Measurements from ENCODE around the gene SCGB3A1. TPM values are rescaled to one million over a fixed set of nuclear protein-coding genes. Genes with fewer than 3 reads are reported as not detected.

The SCGB3A1 gene
- total RNA-seq, 1 donor from 2014 or later, result 86.9 TPM

DNA sequence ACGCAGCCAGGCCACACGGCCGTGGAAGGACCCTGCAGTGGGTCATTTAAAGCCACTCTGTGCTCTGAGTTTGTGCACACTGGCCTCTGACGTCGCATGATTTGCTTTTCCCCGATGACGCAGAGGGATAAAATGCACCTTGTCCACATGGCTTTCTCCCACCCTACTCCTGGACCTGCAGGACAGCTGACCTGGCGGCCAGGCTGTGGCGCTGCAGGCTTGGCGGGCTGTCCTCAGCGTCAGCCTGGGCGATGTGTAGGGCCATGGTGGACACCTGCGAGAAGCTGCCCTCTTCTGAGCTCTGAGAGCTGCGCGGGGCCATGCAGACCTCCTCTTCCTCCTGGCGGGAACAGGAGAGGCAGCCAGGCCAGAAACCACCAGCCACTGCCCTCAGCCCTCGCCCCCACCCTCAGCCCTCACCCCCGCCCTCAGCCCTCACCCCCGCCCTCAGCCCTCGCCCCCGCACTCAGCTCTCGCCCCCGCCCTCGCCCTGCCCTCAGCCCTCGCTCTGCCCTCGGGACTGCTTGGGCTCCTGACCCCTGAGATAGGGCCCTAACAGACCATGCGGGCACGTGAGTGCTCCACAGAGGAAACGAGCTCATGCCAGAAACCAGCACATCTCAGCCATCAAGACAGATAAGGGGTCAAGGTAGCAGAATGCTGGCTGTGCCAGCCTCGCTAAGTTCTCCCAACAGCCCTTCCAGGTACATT is 20.0 kb upstream of the SCGB3A1 start:
- intact Hi-C loops (cut with DNase I), result no loop called here
- no peak for ATAC-seq

DNA sequence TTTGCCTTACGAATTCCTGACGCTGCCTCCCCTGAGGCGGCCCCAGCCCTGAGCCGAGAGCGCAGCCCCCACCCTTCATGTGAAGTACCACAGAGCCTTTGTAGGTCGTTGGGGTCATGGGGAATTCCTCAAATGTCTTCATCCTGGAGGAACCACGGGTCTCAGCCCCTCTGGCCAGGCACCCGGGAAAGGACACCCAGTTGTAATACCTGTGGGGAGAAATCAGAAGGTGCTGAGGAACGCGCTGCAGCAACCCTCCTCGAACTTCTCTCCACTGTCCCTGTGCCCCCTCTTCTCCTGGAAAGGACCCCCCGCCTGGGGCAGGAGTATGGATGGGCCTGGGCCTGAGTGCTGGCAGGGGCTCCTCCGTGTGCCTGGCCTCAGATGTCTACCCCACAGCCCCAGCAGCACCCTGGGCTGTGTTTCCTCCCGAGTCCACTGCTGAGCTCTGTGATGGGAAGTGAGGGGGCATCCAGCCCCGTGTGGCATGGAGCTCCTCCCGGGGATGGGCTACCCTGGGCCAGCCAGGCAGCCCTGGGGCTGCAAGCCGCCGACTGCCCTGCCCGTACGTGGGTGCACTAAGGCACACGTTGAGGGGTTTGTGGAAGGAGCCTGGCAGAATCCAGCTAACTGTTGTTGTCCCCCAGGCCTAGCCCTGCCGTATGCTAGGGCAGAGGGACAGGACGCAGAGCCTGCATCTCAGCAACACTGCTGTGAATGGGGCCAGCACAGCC is 18.7 kb upstream of the SCGB3A1 start:
- no peak overlapping the region for H3K27ac ChIP-seq
- no peaks in the 10 kb centered on the region for H3K9me3 ChIP-seq
- DNase-seq (no peak), ATAC-seq (no peak)
- intact Hi-C loops (cut with DNase I), result no loop called here
- H3K27me3 ChIP-seq, result no peaks in the 10 kb centered on the region
- H3K4me1 ChIP-seq, result no peaks in the 10 kb centered on the region
- no peaks in the 10 kb centered on the region for H3K36me3 ChIP-seq
- no peak overlapping the region for H3K4me3 ChIP-seq
- TF ChIP-seq, protein P1, sequence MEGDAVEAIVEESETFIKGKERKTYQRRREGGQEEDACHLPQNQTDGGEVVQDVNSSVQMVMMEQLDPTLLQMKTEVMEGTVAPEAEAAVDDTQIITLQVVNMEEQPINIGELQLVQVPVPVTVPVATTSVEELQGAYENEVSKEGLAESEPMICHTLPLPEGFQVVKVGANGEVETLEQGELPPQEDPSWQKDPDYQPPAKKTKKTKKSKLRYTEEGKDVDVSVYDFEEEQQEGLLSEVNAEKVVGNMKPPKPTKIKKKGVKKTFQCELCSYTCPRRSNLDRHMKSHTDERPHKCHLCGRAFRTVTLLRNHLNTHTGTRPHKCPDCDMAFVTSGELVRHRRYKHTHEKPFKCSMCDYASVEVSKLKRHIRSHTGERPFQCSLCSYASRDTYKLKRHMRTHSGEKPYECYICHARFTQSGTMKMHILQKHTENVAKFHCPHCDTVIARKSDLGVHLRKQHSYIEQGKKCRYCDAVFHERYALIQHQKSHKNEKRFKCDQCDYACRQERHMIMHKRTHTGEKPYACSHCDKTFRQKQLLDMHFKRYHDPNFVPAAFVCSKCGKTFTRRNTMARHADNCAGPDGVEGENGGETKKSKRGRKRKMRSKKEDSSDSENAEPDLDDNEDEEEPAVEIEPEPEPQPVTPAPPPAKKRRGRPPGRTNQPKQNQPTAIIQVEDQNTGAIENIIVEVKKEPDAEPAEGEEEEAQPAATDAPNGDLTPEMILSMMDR (IDR thresholded peaks at IDR 0.05), result no peak

More for the DNA sequence above, 20.0 kb upstream of the SCGB3A1 start:
- no peaks in the 10 kb centered on the region for H3K9me3 ChIP-seq
- H3K4me1 ChIP-seq, result no peaks in the 10 kb centered on the region
- H3K36me3 ChIP-seq, result no peaks in the 10 kb centered on the region
- no peak overlapping the region for H3K4me3 ChIP-seq
- H3K27ac ChIP-seq, result no peak overlapping the region
- H3K27me3 ChIP-seq, result no peaks in the 10 kb centered on the region
- TF ChIP-seq, protein P1 (IDR thresholded peaks at IDR 0.05), result no peak
- DNase-seq, result no peak

DNA sequence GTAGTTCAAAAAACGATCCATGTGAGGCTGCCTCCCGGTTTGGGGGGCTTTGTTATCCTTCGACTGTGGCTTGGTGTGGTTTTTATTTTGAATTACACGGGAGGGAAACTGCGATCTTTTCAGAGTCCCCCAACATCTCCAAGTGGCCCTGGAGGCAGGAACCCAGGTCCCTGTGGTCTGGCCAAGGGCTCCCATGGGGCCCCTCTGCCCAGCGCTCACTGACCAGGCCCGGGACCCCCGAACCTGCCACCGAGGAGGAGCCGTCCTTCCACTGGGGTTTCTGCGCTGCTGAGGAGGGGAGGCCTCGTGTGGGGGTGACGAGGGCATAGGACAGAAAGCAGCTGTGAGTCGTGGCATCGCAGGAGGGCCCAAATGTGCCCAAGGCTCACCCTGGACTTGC is 18.1 kb upstream of the SCGB3A1 start:
- DNase-seq (no peak), ATAC-seq (no peak)
- Histone ChIP-seq H3K4me3 (no peak overlapping the region), H3K4me1 (no peaks in the 10 kb centered on the region), H3K27me3 (no peaks in the 10 kb centered on the region), H3K36me3 (no peaks in the 10 kb centered on the region), H3K9me3 (no peaks in the 10 kb centered on the region), H3K27ac (no peak overlapping the region)
- intact Hi-C loops (cut with DNase I), result no loop called here
- TF ChIP-seq, protein P1 (IDR thresholded peaks at IDR 0.05), result no peak

DNA sequence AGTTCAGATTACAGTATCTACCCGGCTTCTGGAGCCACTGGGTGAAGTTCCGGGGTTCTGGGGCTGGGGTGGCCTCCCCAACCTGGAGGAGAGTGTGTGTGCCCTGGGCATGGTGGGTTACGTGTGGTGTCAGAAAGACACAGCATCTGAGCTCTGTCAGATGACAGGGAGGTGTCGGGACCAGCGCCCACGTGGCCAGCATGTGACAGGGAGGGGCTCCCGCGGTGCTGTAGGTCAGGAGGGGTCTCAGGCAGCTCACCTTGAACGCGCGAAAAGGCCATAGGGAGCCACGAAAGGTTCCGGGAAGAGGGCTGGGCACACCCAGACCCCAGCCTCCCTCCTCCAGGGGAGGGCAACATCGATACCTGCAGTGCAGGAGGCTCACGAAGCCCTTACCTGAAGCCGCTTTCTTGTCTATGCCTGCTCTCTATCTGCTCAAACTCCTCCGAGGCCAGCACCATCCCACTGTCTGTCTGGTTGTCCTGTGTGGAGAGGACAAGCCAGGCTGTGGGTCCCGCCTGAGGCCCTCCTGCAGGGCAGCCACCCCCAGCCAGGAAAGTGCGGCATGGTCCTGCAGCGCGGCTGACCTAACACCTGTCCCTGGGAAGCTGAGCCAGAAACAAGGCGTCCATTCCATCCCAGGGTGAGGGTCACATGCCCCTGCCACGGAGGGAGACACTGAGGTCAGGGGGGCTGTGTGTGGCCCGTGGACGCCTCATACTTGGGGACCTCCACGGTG is 17.4 kb upstream of the SCGB3A1 start:
- Histone ChIP-seq H3K36me3 (no peaks in the 10 kb centered on the region), H3K4me1 (no peaks in the 10 kb centered on the region), H3K27me3 (no peaks in the 10 kb centered on the region), H3K27ac (no peak overlapping the region), H3K4me3 (no peak overlapping the region), H3K9me3 (no peaks in the 10 kb centered on the region)
- no peak for DNase-seq
- intact Hi-C loops (cut with DNase I), result no loop called here
- ATAC-seq, result no peak
- TF ChIP-seq, protein P1 (IDR thresholded peaks at IDR 0.05), result no peak

DNA sequence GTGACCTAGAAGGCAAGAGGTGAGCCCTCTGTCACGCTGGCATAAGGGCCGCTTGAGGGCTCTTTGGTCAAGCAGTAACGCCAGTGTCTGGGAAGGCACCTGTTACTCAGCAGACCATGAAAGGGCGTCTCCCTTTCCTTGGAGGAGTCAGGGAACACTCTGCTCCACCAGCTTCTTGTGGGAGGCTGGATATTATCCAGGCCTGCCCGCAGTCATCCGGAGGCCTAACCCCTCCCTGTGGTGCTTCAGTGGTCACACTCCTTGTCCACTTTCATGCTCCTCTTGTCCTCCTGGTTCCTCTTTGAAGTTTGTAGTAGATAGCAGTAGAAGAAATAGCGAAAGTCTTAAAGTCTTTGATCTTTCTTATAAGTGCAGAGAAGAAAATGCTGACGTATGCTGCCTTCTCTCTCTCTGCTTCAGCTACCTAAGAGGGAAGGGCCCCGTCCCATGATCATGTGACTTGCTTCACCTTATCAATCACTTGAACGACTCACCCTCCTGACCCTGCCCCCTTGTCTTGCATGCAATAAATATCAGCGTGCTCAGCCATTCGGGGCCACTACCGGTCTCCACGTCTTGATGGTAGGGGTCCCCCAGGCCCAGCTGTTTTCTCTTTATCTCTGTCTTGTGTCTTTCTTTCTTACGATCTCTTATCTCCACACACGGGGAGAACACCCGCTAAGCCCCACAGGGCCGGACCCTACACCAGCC is 16.7 kb upstream of the SCGB3A1 start:
- Histone ChIP-seq H3K27me3 (no peaks in the 10 kb centered on the region), H3K9me3 (no peaks in the 10 kb centered on the region), H3K27ac (peak overlapping the region; percentile 6), H3K4me3 (no peak overlapping the region), H3K4me1 (no peaks in the 10 kb centered on the region), H3K36me3 (no peaks in the 10 kb centered on the region)
- TF ChIP-seq, protein P1 (IDR thresholded peaks at IDR 0.05), result no peak
- peak; percentile 80 for DNase-seq
- ATAC-seq, result no peak
- intact Hi-C loops (cut with DNase I), result no loop called here
